Mesenteric fat pad (tissue), 1 donor: Measurements from ENCODE around the gene DRC3. TPM values are rescaled to one million over a fixed set of nuclear protein-coding genes. Genes with fewer than 3 reads are reported as not detected.

Experiments used
- DNase-seq: peaks from one replicate; pipeline ENCODE4 v3.0.0-alpha.2; 2020; ENCODE audit warnings: low spot score
- total RNA-seq: library from RNA; stranded (reverse); fragmentation: NEBNext Ultra II Directional; extraction: Animal tissue kit (Norgen Biotek cat#: 25700); gene quantifications from one replicate; pipeline ENCODE4 v1.2.1, GENCODE V29; 2021
- donor health status: DM: yes; HTN: yes; CAD: no.

Gene DRC3
- total RNA-seq, 1 donor from 2014 or later: 0.32 TPM

DNA sequence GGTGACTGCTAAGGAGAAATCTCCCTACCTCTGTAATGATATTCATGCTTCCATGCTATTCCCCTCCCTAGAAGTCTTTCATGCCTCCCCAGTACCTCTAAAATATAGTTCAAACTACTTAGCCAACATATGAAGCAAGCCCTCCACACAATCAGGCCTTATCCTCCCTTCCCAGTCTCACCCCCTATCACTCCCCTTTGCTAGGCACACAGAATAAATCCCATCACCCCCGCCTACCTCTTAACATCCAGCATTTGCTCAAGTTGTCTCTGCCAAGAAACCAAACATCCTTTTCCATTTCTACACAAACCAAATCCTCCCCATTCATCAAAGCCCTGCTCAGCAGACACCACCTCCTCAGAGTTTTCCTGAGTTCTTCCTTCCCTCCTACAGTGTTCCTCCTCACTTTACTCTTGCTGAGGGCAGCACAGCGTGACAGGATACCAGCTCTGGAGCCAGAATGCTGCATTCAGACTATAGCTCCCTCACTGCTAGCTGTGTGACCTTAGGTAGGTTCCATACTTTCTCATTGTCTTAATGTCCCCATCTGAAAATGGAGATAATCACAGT, 7.4 kb upstream of the DRC3 start:
- peak; percentile 22 for DNase-seq

DNA sequence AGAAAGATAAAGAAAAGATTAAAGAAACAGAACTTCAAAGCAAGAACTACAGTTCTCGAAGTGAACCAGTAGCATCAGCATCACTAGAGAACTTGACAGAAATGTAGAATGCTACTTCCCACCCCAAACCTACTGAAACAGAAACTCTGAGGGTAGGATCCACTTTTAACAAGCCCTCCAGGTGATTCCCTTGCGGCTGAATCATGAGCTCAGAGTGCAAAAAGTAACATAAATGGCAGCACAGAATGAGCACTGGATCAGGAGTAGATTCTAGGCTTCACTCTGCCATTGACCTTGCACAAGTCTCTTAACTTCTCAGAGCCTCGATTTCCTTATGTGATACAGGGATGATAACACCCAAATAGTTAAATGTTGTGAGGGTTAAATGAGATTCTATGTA, 6.3 kb upstream of the DRC3 start:
- no peak for DNase-seq

DNA sequence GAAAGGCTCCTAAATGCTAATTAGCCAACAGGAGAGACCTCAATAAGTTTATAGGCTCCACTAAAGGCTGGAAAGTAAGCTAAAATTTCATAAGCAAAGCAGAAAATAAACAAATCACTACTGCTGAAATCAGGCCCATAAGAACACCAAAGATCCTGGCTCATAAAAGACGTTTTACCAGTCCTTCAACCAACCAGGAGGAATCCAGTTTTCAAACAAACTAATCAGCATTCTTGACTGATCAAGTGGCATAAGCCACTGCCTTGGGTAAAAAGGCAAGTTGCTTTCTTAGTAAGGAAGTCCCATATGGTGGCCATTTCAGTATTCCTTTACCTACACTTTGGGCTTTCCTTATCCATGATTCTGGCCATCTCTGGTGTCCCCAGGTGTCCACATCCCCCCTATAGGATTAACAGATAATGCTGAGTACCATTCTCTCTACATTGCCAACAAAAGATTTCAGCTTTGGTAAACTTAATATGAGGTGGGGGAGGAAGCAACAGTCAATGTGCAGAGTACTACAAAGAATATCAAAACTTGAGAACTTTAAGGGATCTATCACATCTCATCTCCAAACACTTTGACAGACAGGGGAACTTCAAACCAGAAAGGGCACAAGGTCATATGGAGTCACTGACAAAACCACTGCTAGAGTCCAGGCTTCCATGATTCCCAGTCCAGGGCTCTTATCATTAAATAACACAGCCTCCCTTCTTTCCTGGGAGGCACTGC, 1.8 kb upstream of the DRC3 start:
- DNase-seq: no peak

DNA sequence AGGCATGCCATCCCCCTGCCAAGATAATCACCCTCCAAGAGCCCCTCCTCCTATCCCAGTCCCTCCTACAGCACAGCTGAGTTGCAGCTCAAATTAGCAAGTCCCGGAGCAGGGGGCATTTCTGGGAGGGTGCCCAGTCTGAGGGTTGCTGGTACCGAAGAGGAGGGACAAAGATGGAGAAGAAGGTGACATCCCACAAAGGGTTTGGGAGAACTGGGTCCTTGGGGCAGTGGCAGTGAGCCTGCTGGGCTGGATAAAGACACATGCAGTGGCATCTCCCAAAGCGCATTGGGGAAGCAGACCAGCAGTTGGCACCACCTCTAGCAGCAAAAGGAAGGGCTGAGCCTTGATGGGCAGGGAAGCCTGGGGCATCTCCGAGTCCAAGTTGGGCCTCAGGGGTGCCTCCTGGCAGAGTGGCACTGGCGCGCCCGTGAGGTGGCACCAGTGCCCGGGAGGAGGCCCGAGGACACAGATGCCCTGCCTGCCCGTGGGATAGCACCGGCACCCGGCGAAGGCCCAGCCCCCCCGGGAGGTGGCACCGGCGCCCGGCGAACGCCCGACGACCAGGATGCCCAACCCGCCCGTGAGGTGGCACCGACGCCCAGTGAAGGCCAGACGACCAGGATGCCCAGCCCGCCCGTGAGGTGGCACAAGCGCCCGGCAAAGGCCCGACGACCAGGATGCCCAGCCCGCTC, 1.1 kb upstream of the DRC3 start:
- DNase-seq: no peak

DNA sequence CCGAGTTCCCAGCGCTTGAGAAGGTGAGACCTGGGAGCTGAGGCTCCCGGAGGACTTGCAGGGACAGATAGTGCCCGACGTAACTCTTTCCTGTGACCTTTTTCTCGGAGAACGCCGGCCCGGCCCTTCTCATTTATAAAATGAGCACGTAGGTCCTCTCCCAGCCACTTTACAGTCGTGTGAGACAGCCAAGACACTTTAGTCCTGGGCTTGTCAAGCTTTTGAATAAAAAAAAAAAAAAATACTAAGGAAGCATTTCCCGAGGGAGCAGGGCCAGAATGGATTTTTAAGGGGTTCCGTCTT, 241 bp downstream of the DRC3 start:
- DNase-seq: no peak

DNA sequence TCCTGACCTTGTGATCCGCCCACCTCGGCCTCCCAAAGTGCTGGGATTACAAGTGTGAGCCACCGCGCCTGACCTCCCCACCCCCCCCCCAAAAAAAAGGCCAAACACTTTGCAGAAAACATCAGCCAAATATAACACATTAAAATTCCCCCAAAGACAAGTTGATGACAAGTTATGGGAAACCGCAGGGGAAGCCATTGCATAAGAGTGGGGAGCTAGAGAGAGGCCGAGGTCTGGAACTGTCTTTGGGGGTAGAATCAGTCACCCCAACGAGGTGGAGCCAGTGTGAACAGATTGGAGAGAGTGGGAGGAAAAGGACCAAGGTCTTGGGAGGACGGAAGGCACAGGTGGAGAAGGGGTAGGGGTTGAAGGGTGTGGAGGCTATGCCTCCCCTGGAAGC, 2.8 kb downstream of the DRC3 start:
- DNase-seq: no peak

DNA sequence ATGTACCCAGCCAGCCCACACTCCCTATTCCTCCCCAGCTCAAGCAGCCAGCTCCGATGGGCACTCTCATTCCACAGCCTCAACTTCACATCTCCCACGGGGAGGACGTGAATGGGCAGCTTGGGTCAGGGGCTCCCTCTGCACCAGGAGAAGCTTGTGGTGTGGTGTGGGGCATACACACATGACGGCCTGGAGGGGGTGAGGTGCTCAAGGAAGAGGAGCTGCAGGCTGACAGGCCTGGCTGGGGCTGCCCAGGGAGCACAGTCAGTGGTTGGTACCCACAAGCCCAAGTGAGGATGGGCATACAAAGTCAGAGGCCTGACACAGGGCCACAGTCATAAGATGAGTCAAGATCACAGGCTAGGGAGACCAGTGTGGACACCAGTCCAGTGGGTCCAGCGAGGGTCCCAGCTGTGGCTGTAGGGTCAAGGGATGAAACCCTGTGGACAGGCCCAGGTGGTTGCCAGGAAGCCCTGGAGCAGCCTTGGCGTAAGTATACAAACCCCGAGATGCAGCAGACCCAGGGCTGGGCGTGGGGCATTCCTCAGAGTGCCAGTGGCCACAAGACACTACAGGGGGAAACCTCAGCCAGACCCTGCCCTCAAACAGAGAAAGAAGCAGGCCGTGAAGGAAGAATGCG, 4.4 kb downstream of the DRC3 start:
- no peak for DNase-seq

DNA sequence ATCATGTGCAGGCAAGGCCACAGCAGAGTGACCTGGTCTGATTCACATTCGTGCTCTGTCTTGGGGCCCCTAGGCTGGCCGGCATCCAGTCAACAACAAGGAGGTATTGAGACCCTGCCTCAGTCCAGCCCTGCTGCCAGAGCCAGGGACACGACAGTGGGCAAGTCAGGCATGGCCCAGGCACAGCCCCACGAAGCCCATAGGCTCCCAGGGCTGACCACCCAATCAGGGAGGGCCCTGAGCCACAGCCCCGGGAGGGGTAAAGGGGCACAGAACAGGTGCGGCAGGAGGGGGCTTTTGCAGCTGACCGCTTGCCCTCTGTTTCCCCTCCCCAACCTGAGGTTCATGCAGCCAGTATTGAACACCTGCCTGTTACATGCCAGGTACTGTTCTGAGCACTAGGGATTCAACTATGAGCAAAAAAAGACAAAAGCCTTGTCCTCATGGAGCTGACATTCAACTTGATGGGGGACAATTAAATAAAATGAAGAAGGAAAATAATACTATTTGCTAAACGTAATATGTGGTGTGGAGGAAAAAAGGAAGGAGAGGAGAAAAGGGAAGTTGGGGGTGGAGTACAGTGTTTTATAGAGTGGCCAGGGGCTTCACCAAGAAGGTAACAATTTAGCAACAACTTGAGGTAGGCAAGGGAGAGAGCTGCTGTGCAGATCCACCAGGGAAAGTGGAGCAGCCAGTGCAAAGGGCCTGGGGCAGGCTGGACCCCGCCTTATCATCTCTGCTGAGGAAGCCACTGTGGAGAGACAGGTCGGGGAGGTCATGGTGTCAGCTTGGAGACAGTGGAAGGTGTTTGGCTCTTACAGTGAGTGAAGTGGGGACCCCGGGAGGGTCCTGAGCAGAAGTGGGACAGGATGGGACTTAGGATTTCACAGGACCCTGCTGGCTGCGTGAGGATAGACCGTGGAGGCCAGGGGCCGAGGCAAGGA, 6.1 kb downstream of the DRC3 start:
- no peak for DNase-seq

DNA sequence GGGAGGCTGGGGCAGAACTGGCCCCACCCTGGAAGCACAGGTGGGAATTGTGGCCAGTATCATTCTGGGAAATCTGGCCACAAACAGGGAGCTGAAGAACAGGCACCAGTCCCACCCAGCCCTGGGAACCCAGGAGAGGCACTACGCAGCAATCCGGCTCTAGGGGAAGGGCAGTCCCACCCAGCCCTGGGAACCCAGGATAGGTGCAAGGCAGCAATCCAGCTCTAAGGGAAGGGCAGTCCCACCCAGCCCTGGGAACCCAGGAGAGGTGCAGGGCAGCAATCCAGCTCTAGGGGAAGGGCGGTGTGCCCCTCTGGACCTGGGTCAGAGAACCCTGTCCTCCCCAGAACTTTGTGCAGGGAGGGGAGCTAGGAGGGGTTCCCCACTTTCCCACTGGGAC, 7.1 kb downstream of the DRC3 start:
- DNase-seq: no peak

DNA sequence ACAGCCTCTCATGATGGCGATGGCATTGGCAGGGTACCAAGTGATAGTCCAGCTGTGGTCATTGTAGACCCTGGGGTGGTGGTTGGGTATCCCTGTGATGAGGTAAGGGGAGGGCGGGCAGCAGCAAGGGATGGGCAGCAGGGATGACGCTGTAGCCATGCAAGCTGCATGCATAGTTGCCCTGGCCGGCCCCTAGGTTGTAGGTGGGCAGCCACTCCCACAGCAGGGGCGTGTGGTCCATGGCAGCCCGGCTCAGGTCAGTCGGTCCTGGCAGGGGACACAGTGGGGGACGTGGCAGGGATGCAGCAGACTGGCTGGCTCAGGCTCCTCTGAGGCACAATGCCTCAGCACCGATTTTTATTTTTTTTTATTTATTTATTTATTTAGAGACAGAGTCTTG, 8.7 kb downstream of the DRC3 start:
- DNase-seq: no peak

DNA sequence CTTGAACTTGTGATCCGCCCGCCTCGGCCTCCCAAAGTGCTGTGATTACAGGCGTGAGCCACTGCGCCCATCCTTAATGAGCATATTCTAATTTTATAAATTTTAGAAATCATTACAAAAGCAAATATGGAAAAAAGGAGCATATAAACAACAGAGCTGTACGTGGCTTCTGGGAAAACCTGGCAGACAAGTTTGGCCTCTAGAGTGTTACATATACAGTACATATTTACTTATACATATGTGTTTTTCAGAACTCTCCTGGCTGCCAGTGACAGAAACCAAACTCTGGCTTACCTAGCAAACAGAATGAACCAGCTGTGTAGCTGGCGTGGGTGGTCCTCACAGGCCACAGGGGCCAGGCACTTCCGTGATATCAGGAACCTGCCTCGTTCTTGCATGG, 10.1 kb downstream of the DRC3 start:
- DNase-seq: no peak

DNA sequence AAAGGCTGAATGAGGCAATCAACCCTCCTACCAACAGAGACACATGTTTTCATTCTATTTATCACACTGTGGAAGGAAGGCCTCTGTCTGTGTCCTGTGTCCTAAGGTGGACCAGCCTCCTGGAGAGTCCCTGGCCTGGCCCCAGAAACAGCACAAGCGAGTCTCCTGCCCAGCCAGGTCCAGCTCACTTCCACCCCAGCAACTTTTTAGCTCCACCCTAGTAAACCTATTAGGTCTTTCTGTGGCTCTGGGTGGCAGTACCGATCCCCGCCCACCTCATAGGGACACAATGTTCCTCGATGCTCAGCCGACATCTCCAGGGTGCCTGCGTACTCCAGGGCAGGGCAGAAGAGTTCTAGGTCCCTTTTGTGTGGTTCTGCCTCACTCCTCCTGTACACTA, 10.7 kb downstream of the DRC3 start:
- no peak for DNase-seq

DNA sequence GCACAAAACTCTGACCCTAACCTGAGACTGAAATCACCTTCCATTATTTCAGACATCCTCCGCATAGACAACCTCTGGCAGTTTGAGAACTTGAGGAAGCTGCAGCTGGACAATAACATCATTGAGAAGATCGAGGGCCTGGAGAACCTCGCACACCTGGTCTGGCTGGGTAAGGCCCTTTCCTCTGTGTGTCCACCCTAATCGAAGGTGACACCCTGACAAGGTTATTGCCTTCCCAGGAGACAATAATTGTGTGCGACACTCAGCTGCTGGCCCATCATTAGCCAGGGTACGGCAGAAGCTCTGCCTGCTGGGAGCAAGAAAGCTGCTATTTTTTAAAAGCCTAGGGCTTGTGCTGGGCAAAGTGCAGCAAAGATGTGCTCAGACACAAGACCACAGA, 11.1 kb downstream of the DRC3 start:
- DNase-seq: no peak

DNA sequence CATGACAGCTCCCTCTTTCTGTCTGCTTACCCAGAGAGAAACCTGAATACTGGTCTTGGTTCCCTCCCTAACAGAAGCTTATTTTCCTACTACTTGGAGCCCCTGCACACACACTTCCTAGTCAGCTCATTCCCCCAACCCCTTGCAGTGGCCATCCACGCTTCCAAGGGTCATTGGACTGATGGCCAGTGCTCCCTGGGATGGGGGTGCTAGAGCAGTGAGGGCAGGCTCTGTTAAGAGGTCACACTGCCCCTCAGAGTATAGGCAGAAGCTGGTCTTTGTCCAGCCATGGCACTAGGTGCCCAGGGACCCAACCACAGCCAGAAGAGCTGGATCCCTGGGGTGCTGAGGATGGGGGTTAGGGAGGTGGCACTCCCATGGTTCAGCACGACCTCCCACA, 12.5 kb downstream of the DRC3 start:
- no peak for DNase-seq

DNA sequence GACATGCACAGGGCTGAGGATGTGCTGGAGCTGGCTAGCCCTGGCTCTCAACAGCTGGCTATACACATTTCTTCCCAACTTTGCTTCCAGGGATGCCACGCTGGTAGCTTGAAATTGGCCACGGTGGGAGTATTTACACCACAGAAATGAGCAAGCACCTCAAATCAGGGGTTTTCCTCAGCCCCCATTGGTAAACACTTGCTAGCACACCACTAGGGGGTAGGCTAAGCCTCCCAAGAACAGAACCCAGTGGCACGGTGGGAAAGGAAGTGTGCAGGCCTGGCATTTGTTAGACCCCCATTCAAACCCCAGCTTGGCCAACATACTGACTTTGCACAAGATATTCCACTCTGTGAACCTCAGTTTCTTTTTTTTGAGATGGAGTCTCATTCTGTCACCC, 12.9 kb downstream of the DRC3 start:
- DNase-seq: no peak

DNA sequence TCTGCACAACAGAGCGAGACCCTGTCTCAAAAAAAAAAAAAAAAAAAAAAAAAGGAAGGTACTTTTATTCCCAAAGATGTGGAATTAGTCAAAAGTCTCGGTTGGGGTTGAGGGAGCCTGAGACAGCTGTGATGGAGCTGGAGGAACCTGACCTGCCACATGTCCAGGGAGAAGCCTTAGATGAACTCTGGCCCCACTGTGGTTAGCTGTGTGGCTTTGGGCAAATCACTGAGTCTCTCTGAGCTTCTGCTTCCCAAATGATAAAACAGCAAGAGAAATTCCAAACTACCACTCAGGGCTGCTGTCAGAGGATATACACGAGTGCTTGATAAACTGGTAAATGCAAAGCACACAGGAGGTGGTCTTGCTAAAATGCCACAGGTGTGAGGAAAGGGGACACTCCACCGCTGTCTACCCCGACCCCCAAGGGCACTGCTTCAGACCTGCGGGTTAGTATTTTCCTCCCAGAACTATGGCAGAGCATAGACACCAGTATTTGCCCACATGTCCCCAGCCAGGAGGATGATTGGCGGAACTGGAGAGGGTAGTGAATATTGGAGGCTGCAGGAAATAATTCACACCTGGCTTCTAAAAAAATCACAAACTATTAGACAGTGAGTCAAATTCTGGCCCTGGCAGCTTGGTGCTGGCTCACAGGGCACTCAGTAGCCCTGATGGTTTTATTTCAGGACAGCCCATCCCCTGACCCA, 14.7 kb downstream of the DRC3 start:
- no peak for DNase-seq

DNA sequence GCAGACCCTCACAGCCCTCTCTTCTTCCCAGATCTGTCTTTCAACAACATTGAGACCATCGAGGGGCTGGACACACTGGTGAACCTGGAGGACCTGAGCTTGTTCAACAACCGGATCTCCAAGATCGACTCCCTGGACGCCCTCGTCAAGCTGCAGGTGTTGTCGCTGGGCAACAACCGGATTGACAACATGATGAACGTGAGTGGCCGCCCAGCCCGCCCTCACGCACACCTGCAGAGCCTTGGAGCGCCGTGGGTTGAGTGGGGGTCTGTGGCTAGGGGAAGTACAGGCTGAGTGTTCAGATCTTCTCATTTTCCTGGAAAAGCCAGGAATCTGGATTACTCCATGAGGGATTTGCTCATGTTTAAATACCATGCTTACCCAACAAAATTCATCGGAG, 15.2 kb downstream of the DRC3 start:
- no peak for DNase-seq

DNA sequence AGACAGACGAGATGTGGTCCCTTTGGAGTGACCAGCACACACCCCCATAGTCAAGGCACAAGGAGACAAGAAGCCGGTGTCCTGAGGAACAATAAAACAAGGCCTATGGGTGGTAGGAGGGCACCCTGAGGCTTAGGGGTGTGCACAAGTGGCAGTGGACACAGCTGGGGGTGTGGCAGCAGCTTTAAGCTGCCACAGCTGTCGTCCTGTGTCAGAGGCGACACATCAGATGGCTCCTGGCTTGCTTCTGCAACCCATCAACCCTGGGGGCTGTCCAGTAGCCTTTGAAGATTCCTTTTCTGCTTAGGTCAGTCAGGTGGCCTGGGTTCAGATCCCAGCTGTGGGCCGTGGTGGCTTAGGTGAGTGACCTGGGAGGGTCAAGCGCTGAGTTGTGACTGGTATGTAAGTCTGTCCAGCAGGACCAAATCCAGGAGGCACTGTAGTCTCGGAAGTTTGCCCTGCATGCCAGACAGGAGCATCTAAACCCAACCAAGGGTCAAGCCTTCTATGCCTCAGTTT, 15.8 kb downstream of the DRC3 start:
- DNase-seq: no peak

DNA sequence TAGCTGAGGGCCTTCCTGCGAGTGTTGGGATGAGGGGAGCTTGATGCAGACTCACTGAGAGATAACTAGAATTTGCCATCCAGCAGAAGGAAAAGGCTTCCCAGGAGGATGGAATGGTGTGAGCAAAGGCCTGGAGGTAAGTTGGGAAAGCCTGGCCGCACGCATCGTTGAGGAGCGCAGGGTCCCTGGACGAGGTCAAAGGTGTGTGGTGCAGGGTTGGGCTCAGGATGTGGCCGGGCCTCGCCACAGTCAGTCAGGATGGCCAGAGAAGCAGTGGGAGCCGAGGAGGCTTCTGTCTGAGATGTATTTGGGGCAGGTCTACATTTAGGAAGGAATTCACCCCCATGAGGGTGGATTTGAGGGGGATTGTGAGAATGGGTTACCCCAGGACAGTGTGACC, 16.4 kb downstream of the DRC3 start:
- DNase-seq: no peak

DNA sequence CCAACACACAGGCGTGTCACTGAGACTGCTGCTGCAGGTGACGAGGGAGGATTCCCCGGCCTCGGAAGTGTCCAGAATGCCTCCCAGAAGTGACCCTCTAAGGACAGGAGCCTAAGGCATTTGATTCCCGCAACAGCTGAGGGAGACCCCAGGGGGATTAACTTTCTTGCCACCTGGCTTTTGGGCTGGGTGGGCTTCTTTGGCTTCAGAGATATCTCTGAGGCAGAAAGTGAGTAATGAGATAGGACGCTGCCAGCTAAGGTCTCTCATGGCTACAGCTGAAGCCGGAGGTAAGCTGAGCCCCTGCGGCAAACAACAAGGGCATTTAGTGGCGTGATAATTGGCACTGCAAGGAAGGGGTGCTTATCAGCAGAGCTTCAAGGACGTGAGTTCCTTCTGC, 17.0 kb downstream of the DRC3 start:
- DNase-seq: no peak

DNA sequence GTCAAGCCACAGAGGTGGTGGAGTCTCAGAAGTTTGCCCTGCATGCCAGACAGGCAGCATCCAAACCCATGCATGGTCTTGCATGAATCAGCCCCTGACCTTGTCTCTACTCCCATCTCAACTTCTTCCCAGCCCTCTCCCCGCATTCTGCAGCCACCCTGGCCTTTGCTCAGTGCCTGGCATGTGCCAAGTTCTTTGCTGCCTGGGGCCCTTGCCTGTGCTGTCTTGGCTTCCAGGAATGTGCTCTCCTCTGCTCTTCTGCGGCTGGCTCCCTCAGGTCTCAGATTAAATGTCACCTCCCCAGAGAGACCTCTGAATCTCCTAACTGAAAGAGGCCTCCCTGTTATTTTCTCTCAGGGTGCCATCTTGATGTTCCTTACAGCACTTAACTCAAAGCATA, 17.6 kb downstream of the DRC3 start:
- DNase-seq: no peak
